SK-N-SH (cell line): Measurements from ENCODE around the gene PRELP. TPM values are rescaled to one million over a fixed set of nuclear protein-coding genes. Genes with fewer than 3 reads are reported as not detected.

ENCODE experiments used
- CTCF ChIA-PET: fragments of 300-600, 350-600 bp; formaldehyde crosslinking; extraction: SDS; loops from one replicate; lab custom pipeline; 2021; lab: Yijun Ruan, JAX
- POLR2A ChIA-PET: fragments of 350-600 bp; sonication (Branson Sonifier 250); formaldehyde crosslinking; extraction: SDS; loops from one replicate; lab custom pipeline; 2020; ENCODE audit warnings: antibody characterized with exemption, inconsistent platforms; lab: Yijun Ruan, JAX
- DNase-seq: peaks from one replicate; pipeline ENCODE4 v3.0.0; 2012
- H2AFZ ChIP-seq: fragments of 200-600 bp; sonication (generic); 2 replicates; pipeline ENCODE4 v1.8.1; 2016; ENCODE audit warnings: antibody characterized with exemption, mild to moderate bottlenecking, low read depth
- H3F3A ChIP-seq: fragments of 200-600 bp; sonication (generic); replicated peaks from 2 replicates; pipeline ENCODE3; 2016; ENCODE audit warnings: antibody characterized with exemption, mild to moderate bottlenecking; ENCODE audit not compliant: insufficient read depth
- H3K27ac ChIP-seq, 2 experiments: fragments of 200-500 bp in 1 of 2; fragments of 200-600 bp in 1 of 2; sonication (Bioruptor generic) in 1 of 2; sonication (generic), shearing (Covaris generic) in 1 of 2; 2 replicates each; pipeline versions ENCODE4 v1.5.1 to v1.6.1; 2014 to 2016; ENCODE audit warnings: low read depth in 2 of 2, inconsistent platforms in 1 of 2, low read length in 1 of 2, mild to moderate bottlenecking in 1 of 2, mixed read lengths in 1 of 2
- H3K27me3 ChIP-seq: fragments of 200-600 bp; sonication (generic), shearing (Covaris generic); 2 replicates; pipeline ENCODE4 v1.6.1; 2016; ENCODE audit warnings: mixed run types; ENCODE audit not compliant: insufficient read depth
- H3K36me3 ChIP-seq, 2 experiments: fragments of 200-500 bp in 1 of 2; fragments of 200-600 bp in 1 of 2; sonication (Bioruptor generic) in 1 of 2; sonication (generic) in 1 of 2; replicated peaks in 1 of 2; 2 replicates each; pipeline versions ENCODE3 to v1.5.1; 2014 to 2016; ENCODE audit warnings: low read length in 1 of 2, mild to moderate bottlenecking in 1 of 2; ENCODE audit not compliant: insufficient read depth in 2 of 2, control insufficient read depth in 1 of 2
- H3K4me1 ChIP-seq, 2 experiments: fragments of 200-500 bp in 1 of 2; fragments of 200-600 bp in 1 of 2; sonication (Bioruptor generic) in 1 of 2; sonication (generic), shearing (Covaris generic) in 1 of 2; 2 replicates each; pipeline versions ENCODE4 v1.5.1 to v1.6.1; 2014 to 2016; ENCODE audit warnings: low read depth in 1 of 2, low read length in 1 of 2, mixed run types in 1 of 2; ENCODE audit not compliant: insufficient read depth in 2 of 2, control insufficient read depth in 1 of 2
- H3K4me2 ChIP-seq: fragments of 200-600 bp; sonication (generic), shearing (Covaris generic); 2 replicates; pipeline ENCODE4 v1.6.1; 2017; ENCODE audit warnings: mixed run types
- H3K4me3 ChIP-seq, 2 experiments: fragments of 200-500 bp in 1 of 2; fragments of 200-600 bp in 1 of 2; sonication (Bioruptor generic) in 1 of 2; sonication (generic), shearing (Covaris generic) in 1 of 2; 2 replicates each; pipeline versions ENCODE4 v1.5.1 to v1.8.1; 2014 to 2016; ENCODE audit warnings: low read depth in 2 of 2, inconsistent platforms in 1 of 2, low read length in 1 of 2, mild to moderate bottlenecking in 1 of 2, mixed read lengths in 1 of 2, moderate library complexity in 1 of 2
- H3K79me2 ChIP-seq: fragments of 200-600 bp; sonication (generic); 2 replicates; pipeline ENCODE4 v1.8.1; 2017; ENCODE audit warnings: mild to moderate bottlenecking; ENCODE audit not compliant: insufficient read depth
- H3K9ac ChIP-seq: fragments of 200-600 bp; sonication (generic); 2 replicates; pipeline ENCODE4 v1.6.1; 2017; ENCODE audit warnings: mixed run types
- H3K9me2 ChIP-seq: fragments of 200-600 bp; sonication (generic); 2 replicates; pipeline ENCODE4 v1.6.1; 2017; ENCODE audit warnings: mixed run types
- H3K9me3 ChIP-seq: fragments of 200-600 bp; sonication (generic); 2 replicates; pipeline ENCODE4 v1.6.1; 2017; ENCODE audit warnings: mixed run types, mild to moderate bottlenecking, moderate library complexity
- H4K20me1 ChIP-seq: fragments of 200-600 bp; sonication (generic); 2 replicates; pipeline ENCODE4 v1.6.1; 2017; ENCODE audit warnings: mild to moderate bottlenecking, mixed run types; ENCODE audit not compliant: insufficient read depth
- ELF1 ChIP-seq: IDR thresholded peaks from 2 replicates; pipeline ENCODE4 v1.4.0; 2012
- EP300 ChIP-seq, 2 experiments: IDR thresholded peaks; 2 replicates each; pipeline versions ENCODE4 v1.4.0 to v1.6.1; 2012; ENCODE audit warnings: borderline replicate concordance in 1 of 2, low read depth in 1 of 2, low read length in 1 of 2
- FOSL2 ChIP-seq: IDR thresholded peaks from 2 replicates; pipeline ENCODE4 v1.4.0; 2012; ENCODE audit warnings: low read depth, mild to moderate bottlenecking, moderate library complexity, borderline replicate concordance
- FOXJ3 ChIP-seq: sonication (generic); formaldehyde crosslinking; IDR thresholded peaks from 2 replicates; pipeline ENCODE4 v1.5.1; 2020; ENCODE audit warnings: mild to moderate bottlenecking, missing genetic modification reagents
- GABPA ChIP-seq: IDR thresholded peaks from 2 replicates; pipeline ENCODE4 v1.4.0; 2012; ENCODE audit warnings: low read depth, mild to moderate bottlenecking
- MEF2A ChIP-seq: IDR thresholded peaks from 2 replicates; pipeline ENCODE4 v1.4.0; 2012; ENCODE audit warnings: low read depth, borderline replicate concordance
- MXI1 ChIP-seq: IDR thresholded peaks from 2 replicates; pipeline ENCODE4 v1.6.1; 2012; ENCODE audit warnings: mild to moderate bottlenecking, low read depth, low read length, improper control_type of control experiment
- NFIC ChIP-seq: IDR thresholded peaks from 2 replicates; pipeline ENCODE4 v1.4.0; 2012; ENCODE audit warnings: borderline replicate concordance
- POLR2AphosphoS5 ChIP-seq: IDR thresholded peaks from 2 replicates; pipeline ENCODE4 v1.6.1; 2012; ENCODE audit warnings: low read depth, low read length
- RAD21 ChIP-seq: IDR thresholded peaks from 2 replicates; pipeline ENCODE4 v1.6.1; 2012; ENCODE audit warnings: mild to moderate bottlenecking, low read length
- RFX5 ChIP-seq: IDR thresholded peaks from 2 replicates; pipeline ENCODE4 v1.6.1; 2012; ENCODE audit warnings: mild to moderate bottlenecking, improper control_type of control experiment, low read length
- RXRA ChIP-seq: IDR thresholded peaks from 2 replicates; pipeline ENCODE4 v1.4.0; 2012; ENCODE audit warnings: low read depth, mild to moderate bottlenecking, borderline replicate concordance
- SIN3A ChIP-seq: IDR thresholded peaks from 2 replicates; pipeline ENCODE4 v1.6.1; 2012; ENCODE audit warnings: low read depth, mild to moderate bottlenecking, low read length, moderate library complexity, borderline replicate concordance
- SMC3 ChIP-seq: IDR thresholded peaks from 2 replicates; pipeline ENCODE4 v1.6.1; 2012; ENCODE audit warnings: low read depth, low read length, improper control_type of control experiment
- TAF1 ChIP-seq: IDR thresholded peaks from 2 replicates; pipeline ENCODE4 v1.6.1; 2012; ENCODE audit warnings: low read depth, mild to moderate bottlenecking, low read length, moderate library complexity, borderline replicate concordance
- TCF12 ChIP-seq: IDR thresholded peaks from 2 replicates; pipeline ENCODE4 v1.4.0; 2012
- TEAD4 ChIP-seq: IDR thresholded peaks from 2 replicates; pipeline ENCODE4 v1.4.0; 2012; ENCODE audit warnings: mild to moderate bottlenecking, borderline replicate concordance; ENCODE audit not compliant: insufficient read depth
- YY1 ChIP-seq: IDR thresholded peaks from 2 replicates; pipeline ENCODE4 v1.4.0; 2012; ENCODE audit warnings: low read depth, mild to moderate bottlenecking
- WGBS: methylation state at CpG from one replicate; pipeline ENCODE4 v1.1.6; 2017; ENCODE audit warnings: low lambda C conversion rate; 5-methylcytosine and 5-hydroxymethylcytosine counted together
- polyA plus RNA-seq, 3 experiments: library from polyadenylated mRNA; depleted of rRNA; stranded (reverse); fragments of >200 nt; gene quantifications; 2 replicates each; pipeline ENCODE4 v1.2.3, GENCODE V29; 2012
- TF ChIP-seq, protein P1 (sequence below): IDR thresholded peaks from 2 replicates; pipeline ENCODE4; 2012
- TF ChIP-seq, protein P2 (sequence below): IDR thresholded peaks from 2 replicates; pipeline ENCODE4 v1.4.0; 2012; ENCODE audit warnings: low read depth
- TF ChIP-seq, protein P3 (sequence below): IDR thresholded peaks from 2 replicates; pipeline ENCODE4 v1.4.0; 2012; ENCODE audit warnings: low read depth, borderline replicate concordance

The PRELP gene
- polyA plus RNA-seq, 1 of the 3 experiments (the other 2 are of a cell fraction) = 0.48 TPM

DNA sequence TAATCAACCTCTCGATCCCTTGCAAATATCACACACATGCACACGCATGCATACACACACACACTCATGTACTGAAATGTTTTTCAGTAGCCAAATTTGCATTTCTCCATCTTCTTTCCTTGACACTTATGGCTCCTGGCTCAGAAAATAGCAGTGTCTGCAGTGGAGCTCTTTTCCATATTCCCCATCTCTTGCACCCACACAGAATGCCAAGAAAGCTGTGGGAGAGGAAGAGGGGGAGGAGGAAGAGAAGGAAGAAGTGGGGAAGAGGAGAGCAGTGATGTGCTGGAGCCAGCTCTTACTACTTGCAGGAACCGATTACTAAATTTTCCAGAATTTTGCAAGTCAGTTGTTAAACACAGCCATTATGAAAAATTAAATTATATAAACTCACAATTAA lies 28.2 kb downstream of the PRELP start:
- no peak overlapping the region for H2AFZ ChIP-seq
- ChIA-PET POLR2A (interaction anchor here (0.5 to 1.1 kb wide), 2 partner anchors 119 to 198 kb away, joined by 3 to 5 read pairs; no protein-coding TSS in a partner anchor), CTCF (interaction anchor here (0.8 to 11.2 kb wide), 41 partner anchors 8 to 272 kb away, joined by 3 to 222 read pairs (median 6); partner anchors contain the start of genes ATP2B4, OPTC and PRELP)
- H3K9me2 ChIP-seq = no peaks in the 10 kb centered on the region
- DNase-seq = no peak
- peaks cover 22 to 25% of the 10 kb centered on the region in 2 experiments for H3K4me1 ChIP-seq
- H3K36me3 ChIP-seq = no peaks in the 10 kb centered on the region
- no peaks in the 10 kb centered on the region for H3K27me3 ChIP-seq
- no peaks in the 10 kb centered on the region for H3K9me3 ChIP-seq
- H4K20me1 ChIP-seq = no peaks in the 10 kb centered on the region
- no peaks in the 10 kb centered on the region for H3F3A ChIP-seq
- H3K4me2 ChIP-seq = no peak overlapping the region
- no peak for TF ChIP-seq RFX5
- TF ChIP-seq NFIC = no peak
- no peak for TF ChIP-seq MXI1
- TF ChIP-seq RXRA = no peak
- no peak for TF ChIP-seq MEF2A
- TF ChIP-seq, protein P1, sequence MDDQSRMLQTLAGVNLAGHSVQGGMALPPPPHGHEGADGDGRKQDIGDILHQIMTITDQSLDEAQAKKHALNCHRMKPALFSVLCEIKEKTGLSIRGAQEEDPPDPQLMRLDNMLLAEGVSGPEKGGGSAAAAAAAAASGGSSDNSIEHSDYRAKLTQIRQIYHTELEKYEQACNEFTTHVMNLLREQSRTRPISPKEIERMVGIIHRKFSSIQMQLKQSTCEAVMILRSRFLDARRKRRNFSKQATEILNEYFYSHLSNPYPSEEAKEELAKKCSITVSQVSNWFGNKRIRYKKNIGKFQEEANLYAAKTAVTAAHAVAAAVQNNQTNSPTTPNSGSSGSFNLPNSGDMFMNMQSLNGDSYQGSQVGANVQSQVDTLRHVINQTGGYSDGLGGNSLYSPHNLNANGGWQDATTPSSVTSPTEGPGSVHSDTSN = no peak
- TF ChIP-seq, protein P2, sequence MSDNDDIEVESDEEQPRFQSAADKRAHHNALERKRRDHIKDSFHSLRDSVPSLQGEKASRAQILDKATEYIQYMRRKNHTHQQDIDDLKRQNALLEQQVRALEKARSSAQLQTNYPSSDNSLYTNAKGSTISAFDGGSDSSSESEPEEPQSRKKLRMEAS = no peak
- H3K4me3 ChIP-seq = no peak overlapping the region
- H3K27ac ChIP-seq = no peak overlapping the region
- 76% methylated on average over 3 of the region's 3 CpGs for WGBS
- H3K9ac ChIP-seq = no peak overlapping the region
- no peaks in the 10 kb centered on the region for H3K79me2 ChIP-seq

DNA sequence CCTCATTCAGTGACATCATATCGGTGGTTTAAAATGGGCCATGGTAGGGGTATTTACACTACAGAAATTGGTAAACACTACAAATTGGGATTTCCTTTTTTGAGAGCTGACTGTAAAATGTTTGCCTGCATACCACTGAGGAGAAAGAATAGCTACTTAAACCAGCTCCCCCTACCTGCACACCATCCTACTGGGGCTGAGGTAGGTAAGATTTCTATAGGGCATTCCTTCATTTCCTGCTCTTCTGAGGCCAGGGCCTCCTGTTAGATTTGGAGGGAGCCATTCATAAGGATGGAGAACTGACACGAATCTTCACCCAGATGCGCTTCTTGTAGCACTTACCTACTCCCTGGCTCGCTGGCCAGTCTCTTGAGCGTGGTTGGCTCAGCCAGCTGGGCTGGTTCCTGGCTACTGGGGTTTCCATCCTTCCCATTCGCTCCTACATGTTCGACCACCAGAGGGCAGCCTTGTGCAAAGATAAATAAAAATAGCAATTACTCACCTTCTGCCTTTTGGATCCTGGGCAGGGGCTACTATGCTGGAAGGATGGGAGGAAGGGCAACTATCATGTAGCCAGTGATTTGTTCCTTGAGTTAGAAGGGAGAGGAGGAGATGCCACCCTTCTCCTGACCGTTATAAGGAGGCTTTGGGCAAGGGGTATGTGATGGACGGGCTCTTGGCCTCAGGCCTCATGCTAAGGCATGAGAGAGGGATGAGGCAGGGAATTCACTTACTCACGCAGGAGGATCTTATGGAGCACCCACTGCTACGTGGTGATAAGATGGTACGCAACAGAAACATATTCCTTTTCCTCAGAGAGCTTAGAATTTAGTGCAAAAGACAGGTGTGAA lies 29.0 kb downstream of the PRELP start:
- ChIA-PET CTCF (interaction anchor here (0.6 to 11.2 kb wide), 56 partner anchors 9 to 271 kb away, joined by 3 to 222 read pairs (median 6); partner anchors contain the start of genes ATP2B4, OPTC and PRELP), POLR2A (interaction anchor here (0.5 to 1.1 kb wide), 3 partner anchors 118 to 198 kb away, joined by 3 to 5 read pairs (median 3); no protein-coding TSS in a partner anchor)
- Histone ChIP-seq H3K9me3 (no peaks in the 10 kb centered on the region), H3K79me2 (no peaks in the 10 kb centered on the region), H3K27me3 (no peaks in the 10 kb centered on the region), H3K9ac (no peak overlapping the region), H2AFZ (peak overlapping the region; percentile 37; the same call in 1 of the 2 replicates), H3K27ac (peak overlapping the region in 1 of 2 experiments; percentile 37; a peak in 1 of 4 replicates), H3K9me2 (no peaks in the 10 kb centered on the region), H3K36me3 (no peaks in the 10 kb centered on the region), H3F3A (peaks cover 3% of the 10 kb centered on the region), H3K4me1 (peaks cover 25 to 30% of the 10 kb centered on the region in 2 experiments), H3K4me3 (no peak overlapping the region; a peak in 1 of 4 replicates), H3K4me2 (no peak overlapping the region), H4K20me1 (no peaks in the 10 kb centered on the region)
- whole genome bisulfite sequencing = 45% methylated on average over 11 of the region's 12 CpGs
- DNase-seq = peak; percentile 86
- TF ChIP-seq, protein P1 = no peak
- TF ChIP-seq MXI1 = 0 out of 2 replicates have a peak, but pooled peaks have one; percentile 18
- TF ChIP-seq POLR2AphosphoS5 = no peak
- TF ChIP-seq MEF2A = no peak
- TF ChIP-seq SMC3 = peak; percentile 97
- TF ChIP-seq TCF12 = peak; percentile 26
- TF ChIP-seq EP300 (IDR thresholded peaks at IDR 0.05; ENCODE audit: borderline replicate concordance in 1 of 2, low read depth in 1 of 2, low read length in 1 of 2) = no peak
- TF ChIP-seq RAD21 = peak; percentile 92
- no peak for TF ChIP-seq GABPA
- TF ChIP-seq ELF1 = no peak
- TF ChIP-seq TEAD4 = no peak
- TF ChIP-seq, protein P2 = no peak
- TF ChIP-seq FOXJ3 (CRISPR knock-in tag) = no peak
- TF ChIP-seq, protein P3, sequence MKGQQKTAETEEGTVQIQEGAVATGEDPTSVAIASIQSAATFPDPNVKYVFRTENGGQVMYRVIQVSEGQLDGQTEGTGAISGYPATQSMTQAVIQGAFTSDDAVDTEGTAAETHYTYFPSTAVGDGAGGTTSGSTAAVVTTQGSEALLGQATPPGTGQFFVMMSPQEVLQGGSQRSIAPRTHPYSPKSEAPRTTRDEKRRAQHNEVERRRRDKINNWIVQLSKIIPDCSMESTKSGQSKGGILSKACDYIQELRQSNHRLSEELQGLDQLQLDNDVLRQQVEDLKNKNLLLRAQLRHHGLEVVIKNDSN = no peak
- TF ChIP-seq FOSL2 = no peak
- TF ChIP-seq SIN3A = 0 out of 2 replicates have a peak, but pooled peaks have one; percentile 7
- no peak for TF ChIP-seq RFX5
- TF ChIP-seq YY1 = no peak
- peak; percentile 24; the same call in 1 of the 2 replicates for TF ChIP-seq NFIC
- TF ChIP-seq TAF1 = no peak
